WTC11 (cell line): ENCODE measurements around the gene COL16A1. TPM values are rescaled to one million over a fixed set of nuclear protein-coding genes. Genes with fewer than 3 reads are reported as not detected.

Experiments
- ATAC-seq: fragments of 200-7000 bp; cut with Tn5 transposase; 2 replicates; pipeline ENCODE4 v1.10.0; 2021; ENCODE audit warnings: mild to moderate bottlenecking, moderate library complexity
- CTCF ChIA-PET: fragments of 300-600 bp; sonication (Branson Sonifier 250); formaldehyde crosslinking; loops from one replicate; lab custom pipeline; 2021; ENCODE audit warnings: antibody characterized with exemption; lab: Charles Lee
- POLR2A ChIA-PET: fragments of 350-600 bp; sonication (Branson Sonifier 250); formaldehyde crosslinking; loops from one replicate; lab custom pipeline; 2021; ENCODE audit warnings: antibody characterized with exemption; lab: Charles Lee
- DNase-seq: peaks from one replicate; pipeline ENCODE4 v3.0.0; 2021; ENCODE audit warnings: low spot score
- H3K27ac Mint-ChIP-seq: 2 replicates; pipeline ENCODE4 v1.8.0; 2021; ENCODE audit warnings: mixed read lengths
- H3K27me3 Mint-ChIP-seq: 2 replicates; pipeline ENCODE4 v1.8.0; 2021; ENCODE audit warnings: low read depth, mild to moderate bottlenecking, moderate library complexity, mixed read lengths
- H3K36me3 Mint-ChIP-seq: 2 replicates; pipeline ENCODE4 v1.8.0; 2021; ENCODE audit warnings: mixed read lengths
- H3K4me1 Mint-ChIP-seq: 2 replicates; pipeline ENCODE4 v1.8.0; 2022; ENCODE audit warnings: mixed read lengths
- H3K4me3 Mint-ChIP-seq: 2 replicates; pipeline ENCODE4 v1.8.0; 2021; ENCODE audit warnings: mild to moderate bottlenecking, moderate library complexity, mixed read lengths
- H3K9me3 Mint-ChIP-seq: 2 replicates; pipeline ENCODE4 v1.8.0; 2021; ENCODE audit warnings: mixed read lengths
- CREM ChIP-seq: sonication (generic); formaldehyde crosslinking; IDR thresholded peaks from 2 replicates; pipeline ENCODE4 v1.8.1; 2022; ENCODE audit warnings: mild to moderate bottlenecking, missing genetic modification reagents, moderate library complexity
- SMAD3 ChIP-seq: sonication (generic); formaldehyde crosslinking; IDR thresholded peaks from 2 replicates; pipeline ENCODE4 v1.8.0; 2022; ENCODE audit warnings: missing genetic modification reagents, mild to moderate bottlenecking, borderline replicate concordance
- ZNF416 ChIP-seq: fragments of 250-450 bp; sonication (Bioruptor Pico); IDR thresholded peaks from 2 replicates; pipeline ENCODE4 v1.9.0; 2021; ENCODE audit warnings: mild to moderate bottlenecking, inconsistent platforms
- ZNF423 ChIP-seq: fragments of 250-450 bp; sonication (Bioruptor Pico); IDR thresholded peaks from 2 replicates; pipeline ENCODE4 v2.1.2; 2022; ENCODE audit warnings: mild to moderate bottlenecking, moderate library complexity
- total RNA-seq: library from RNA; stranded (reverse); gene quantifications from 3 replicates; pipeline ENCODE4 v1.2.3, GENCODE V29; 2021
- TF ChIP-seq, protein P1 (sequence below): sonication (generic); formaldehyde crosslinking; IDR thresholded peaks from 2 replicates; pipeline ENCODE4 v1.8.0; 2023; ENCODE audit warnings: mild to moderate bottlenecking, missing genetic modification reagents
- TF ChIP-seq, protein P2 (sequence below): sonication (generic); formaldehyde crosslinking; conservative IDR thresholded peaks from 2 replicates; pipeline ENCODE4 v1.8.1; 2022; ENCODE audit warnings: mild to moderate bottlenecking, missing genetic modification reagents
- TF ChIP-seq, protein P3 (sequence below): sonication (generic); formaldehyde crosslinking; IDR thresholded peaks from 2 replicates; pipeline ENCODE4 v1.8.1; 2023; ENCODE audit warnings: mild to moderate bottlenecking, moderate library complexity, missing genetic modification reagents
- TF ChIP-seq, protein P4 (sequence below): fragments of 200-600 bp; IDR thresholded peaks from 2 replicates; pipeline ENCODE4 v1.8.0; 2022; ENCODE audit warnings: antibody characterized with exemption
- TF ChIP-seq, protein P5 (sequence below): sonication (generic); formaldehyde crosslinking; IDR thresholded peaks from 2 replicates; pipeline ENCODE4 v1.8.0; 2022; ENCODE audit warnings: mild to moderate bottlenecking, missing genetic modification reagents
- TF ChIP-seq, protein P6 (sequence below): fragments of 250-450 bp; sonication (Bioruptor Pico); IDR thresholded peaks from 2 replicates; pipeline ENCODE4 v1.9.0; 2021; ENCODE audit warnings: mild to moderate bottlenecking, borderline replicate concordance
- TF ChIP-seq, protein P7 (sequence below): sonication (generic); formaldehyde crosslinking; IDR thresholded peaks from 2 replicates; pipeline ENCODE4 v1.8.0; 2022; ENCODE audit warnings: missing genetic modification reagents

Gene COL16A1
- total RNA-seq, 1 experiment from 2014 or later: 8.8 TPM

DNA sequence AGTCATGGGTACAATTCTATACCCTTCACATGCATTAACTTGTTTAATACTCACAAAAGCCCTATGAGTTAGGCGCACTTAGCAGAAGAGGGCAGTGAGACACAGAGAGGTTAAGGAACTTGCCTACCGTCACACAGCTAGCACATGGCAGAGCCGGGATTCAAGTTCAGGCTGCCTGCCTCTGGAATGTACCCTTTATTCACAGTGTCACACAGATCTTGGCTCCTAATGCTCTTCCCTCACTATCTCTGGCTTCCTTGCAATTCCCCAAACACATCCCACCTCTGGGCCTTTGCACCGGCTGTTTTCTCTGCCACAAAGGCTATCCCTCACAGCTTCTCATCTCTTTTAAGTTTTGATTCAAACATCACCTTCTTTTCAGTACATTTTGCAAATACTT is 25.1 kb downstream of the COL16A1 start (continued):
- TF ChIP-seq, protein P1, sequence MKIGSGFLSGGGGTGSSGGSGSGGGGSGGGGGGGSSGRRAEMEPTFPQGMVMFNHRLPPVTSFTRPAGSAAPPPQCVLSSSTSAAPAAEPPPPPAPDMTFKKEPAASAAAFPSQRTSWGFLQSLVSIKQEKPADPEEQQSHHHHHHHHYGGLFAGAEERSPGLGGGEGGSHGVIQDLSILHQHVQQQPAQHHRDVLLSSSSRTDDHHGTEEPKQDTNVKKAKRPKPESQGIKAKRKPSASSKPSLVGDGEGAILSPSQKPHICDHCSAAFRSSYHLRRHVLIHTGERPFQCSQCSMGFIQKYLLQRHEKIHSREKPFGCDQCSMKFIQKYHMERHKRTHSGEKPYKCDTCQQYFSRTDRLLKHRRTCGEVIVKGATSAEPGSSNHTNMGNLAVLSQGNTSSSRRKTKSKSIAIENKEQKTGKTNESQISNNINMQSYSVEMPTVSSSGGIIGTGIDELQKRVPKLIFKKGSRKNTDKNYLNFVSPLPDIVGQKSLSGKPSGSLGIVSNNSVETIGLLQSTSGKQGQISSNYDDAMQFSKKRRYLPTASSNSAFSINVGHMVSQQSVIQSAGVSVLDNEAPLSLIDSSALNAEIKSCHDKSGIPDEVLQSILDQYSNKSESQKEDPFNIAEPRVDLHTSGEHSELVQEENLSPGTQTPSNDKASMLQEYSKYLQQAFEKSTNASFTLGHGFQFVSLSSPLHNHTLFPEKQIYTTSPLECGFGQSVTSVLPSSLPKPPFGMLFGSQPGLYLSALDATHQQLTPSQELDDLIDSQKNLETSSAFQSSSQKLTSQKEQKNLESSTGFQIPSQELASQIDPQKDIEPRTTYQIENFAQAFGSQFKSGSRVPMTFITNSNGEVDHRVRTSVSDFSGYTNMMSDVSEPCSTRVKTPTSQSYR (CRISPR knock-in tag): no peak
- TF ChIP-seq, protein P2, sequence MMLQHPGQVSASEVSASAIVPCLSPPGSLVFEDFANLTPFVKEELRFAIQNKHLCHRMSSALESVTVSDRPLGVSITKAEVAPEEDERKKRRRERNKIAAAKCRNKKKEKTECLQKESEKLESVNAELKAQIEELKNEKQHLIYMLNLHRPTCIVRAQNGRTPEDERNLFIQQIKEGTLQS: no peak

DNA sequence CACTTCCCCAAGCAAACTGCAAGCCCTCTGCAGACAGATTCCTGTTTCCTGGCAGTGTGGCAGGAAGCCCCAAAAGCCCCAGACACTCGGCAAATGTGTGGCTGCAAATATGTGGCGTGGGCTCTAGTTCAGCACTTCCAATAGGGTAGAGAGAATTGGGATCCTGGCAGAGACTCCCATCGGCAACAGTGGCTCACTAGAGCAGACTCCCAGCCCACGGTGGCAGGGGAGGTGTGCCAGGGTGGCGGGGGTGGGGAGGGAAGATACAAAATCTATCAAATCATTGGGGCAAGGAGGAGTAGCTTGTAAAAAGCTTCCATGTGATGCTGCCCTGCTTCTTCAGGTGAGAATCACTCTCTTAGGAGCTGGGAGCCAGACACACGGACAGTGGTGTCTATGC is 25.9 kb downstream of the COL16A1 start:
- ChIA-PET POLR2A (no interaction called here), CTCF (interaction anchor here (0.7 to 4.4 kb wide), 9 partner anchors 8 to 138 kb away, joined by 3 to 22 read pairs (median 4); partner anchors contain the start of genes COL16A1 and SPOCD1)
- H3K27ac Mint-ChIP-seq: no peak overlapping the region
- ATAC-seq: no peak
- no peak overlapping the region for H3K4me3 Mint-ChIP-seq
- H3K36me3 Mint-ChIP-seq: no peaks in the 10 kb centered on the region
- no peaks in the 10 kb centered on the region for H3K4me1 Mint-ChIP-seq
- no peaks in the 10 kb centered on the region for H3K27me3 Mint-ChIP-seq
- no peak for DNase-seq
- no peaks in the 10 kb centered on the region for H3K9me3 Mint-ChIP-seq
- TF ChIP-seq, protein P3, sequence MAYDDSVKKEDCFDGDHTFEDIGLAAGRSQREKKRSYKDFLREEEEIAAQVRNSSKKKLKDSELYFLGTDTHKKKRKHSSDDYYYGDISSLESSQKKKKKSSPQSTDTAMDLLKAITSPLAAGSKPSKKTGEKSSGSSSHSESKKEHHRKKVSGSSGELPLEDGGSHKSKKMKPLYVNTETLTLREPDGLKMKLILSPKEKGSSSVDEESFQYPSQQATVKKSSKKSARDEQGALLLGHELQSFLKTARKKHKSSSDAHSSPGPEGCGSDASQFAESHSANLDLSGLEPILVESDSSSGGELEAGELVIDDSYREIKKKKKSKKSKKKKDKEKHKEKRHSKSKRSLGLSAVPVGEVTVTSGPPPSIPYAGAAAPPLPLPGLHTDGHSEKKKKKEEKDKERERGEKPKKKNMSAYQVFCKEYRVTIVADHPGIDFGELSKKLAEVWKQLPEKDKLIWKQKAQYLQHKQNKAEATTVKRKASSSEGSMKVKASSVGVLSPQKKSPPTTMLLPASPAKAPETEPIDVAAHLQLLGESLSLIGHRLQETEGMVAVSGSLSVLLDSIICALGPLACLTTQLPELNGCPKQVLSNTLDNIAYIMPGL: no peak
- TF ChIP-seq, protein P1 (CRISPR knock-in tag): no peak
- no peak for TF ChIP-seq ZNF416 (CRISPR knock-in tag)
- TF ChIP-seq, protein P2: no peak
- TF ChIP-seq, protein P4, sequence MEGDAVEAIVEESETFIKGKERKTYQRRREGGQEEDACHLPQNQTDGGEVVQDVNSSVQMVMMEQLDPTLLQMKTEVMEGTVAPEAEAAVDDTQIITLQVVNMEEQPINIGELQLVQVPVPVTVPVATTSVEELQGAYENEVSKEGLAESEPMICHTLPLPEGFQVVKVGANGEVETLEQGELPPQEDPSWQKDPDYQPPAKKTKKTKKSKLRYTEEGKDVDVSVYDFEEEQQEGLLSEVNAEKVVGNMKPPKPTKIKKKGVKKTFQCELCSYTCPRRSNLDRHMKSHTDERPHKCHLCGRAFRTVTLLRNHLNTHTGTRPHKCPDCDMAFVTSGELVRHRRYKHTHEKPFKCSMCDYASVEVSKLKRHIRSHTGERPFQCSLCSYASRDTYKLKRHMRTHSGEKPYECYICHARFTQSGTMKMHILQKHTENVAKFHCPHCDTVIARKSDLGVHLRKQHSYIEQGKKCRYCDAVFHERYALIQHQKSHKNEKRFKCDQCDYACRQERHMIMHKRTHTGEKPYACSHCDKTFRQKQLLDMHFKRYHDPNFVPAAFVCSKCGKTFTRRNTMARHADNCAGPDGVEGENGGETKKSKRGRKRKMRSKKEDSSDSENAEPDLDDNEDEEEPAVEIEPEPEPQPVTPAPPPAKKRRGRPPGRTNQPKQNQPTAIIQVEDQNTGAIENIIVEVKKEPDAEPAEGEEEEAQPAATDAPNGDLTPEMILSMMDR: no peak
- TF ChIP-seq, protein P5, sequence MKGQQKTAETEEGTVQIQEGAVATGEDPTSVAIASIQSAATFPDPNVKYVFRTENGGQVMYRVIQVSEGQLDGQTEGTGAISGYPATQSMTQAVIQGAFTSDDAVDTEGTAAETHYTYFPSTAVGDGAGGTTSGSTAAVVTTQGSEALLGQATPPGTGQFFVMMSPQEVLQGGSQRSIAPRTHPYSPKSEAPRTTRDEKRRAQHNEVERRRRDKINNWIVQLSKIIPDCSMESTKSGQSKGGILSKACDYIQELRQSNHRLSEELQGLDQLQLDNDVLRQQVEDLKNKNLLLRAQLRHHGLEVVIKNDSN: no peak
- no peak for TF ChIP-seq CREM (CRISPR knock-in tag)
- no peak for TF ChIP-seq ZNF423 (CRISPR knock-in tag)
- TF ChIP-seq, protein P6, sequence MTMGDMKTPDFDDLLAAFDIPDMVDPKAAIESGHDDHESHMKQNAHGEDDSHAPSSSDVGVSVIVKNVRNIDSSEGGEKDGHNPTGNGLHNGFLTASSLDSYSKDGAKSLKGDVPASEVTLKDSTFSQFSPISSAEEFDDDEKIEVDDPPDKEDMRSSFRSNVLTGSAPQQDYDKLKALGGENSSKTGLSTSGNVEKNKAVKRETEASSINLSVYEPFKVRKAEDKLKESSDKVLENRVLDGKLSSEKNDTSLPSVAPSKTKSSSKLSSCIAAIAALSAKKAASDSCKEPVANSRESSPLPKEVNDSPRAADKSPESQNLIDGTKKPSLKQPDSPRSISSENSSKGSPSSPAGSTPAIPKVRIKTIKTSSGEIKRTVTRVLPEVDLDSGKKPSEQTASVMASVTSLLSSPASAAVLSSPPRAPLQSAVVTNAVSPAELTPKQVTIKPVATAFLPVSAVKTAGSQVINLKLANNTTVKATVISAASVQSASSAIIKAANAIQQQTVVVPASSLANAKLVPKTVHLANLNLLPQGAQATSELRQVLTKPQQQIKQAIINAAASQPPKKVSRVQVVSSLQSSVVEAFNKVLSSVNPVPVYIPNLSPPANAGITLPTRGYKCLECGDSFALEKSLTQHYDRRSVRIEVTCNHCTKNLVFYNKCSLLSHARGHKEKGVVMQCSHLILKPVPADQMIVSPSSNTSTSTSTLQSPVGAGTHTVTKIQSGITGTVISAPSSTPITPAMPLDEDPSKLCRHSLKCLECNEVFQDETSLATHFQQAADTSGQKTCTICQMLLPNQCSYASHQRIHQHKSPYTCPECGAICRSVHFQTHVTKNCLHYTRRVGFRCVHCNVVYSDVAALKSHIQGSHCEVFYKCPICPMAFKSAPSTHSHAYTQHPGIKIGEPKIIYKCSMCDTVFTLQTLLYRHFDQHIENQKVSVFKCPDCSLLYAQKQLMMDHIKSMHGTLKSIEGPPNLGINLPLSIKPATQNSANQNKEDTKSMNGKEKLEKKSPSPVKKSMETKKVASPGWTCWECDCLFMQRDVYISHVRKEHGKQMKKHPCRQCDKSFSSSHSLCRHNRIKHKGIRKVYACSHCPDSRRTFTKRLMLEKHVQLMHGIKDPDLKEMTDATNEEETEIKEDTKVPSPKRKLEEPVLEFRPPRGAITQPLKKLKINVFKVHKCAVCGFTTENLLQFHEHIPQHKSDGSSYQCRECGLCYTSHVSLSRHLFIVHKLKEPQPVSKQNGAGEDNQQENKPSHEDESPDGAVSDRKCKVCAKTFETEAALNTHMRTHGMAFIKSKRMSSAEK: no peak
- no peak for TF ChIP-seq SMAD3 (CRISPR knock-in tag)
- TF ChIP-seq, protein P7, sequence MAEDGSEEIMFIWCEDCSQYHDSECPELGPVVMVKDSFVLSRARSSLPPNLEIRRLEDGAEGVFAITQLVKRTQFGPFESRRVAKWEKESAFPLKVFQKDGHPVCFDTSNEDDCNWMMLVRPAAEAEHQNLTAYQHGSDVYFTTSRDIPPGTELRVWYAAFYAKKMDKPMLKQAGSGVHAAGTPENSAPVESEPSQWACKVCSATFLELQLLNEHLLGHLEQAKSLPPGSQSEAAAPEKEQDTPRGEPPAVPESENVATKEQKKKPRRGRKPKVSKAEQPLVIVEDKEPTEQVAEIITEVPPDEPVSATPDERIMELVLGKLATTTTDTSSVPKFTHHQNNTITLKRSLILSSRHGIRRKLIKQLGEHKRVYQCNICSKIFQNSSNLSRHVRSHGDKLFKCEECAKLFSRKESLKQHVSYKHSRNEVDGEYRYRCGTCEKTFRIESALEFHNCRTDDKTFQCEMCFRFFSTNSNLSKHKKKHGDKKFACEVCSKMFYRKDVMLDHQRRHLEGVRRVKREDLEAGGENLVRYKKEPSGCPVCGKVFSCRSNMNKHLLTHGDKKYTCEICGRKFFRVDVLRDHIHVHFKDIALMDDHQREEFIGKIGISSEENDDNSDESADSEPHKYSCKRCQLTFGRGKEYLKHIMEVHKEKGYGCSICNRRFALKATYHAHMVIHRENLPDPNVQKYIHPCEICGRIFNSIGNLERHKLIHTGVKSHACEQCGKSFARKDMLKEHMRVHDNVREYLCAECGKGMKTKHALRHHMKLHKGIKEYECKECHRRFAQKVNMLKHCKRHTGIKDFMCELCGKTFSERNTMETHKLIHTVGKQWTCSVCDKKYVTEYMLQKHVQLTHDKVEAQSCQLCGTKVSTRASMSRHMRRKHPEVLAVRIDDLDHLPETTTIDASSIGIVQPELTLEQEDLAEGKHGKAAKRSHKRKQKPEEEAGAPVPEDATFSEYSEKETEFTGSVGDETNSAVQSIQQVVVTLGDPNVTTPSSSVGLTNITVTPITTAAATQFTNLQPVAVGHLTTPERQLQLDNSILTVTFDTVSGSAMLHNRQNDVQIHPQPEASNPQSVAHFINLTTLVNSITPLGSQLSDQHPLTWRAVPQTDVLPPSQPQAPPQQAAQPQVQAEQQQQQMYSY: no peak
